GM19372 (cell line): ENCODE results near the gene KRT38.
"Not testable (repeated sequence)": the region's sequence is repeated elsewhere in the genome, so short reads cannot be mapped to it uniquely, and the experiment has no call there.

Experiments
- ATAC-seq: cut with Tn5 transposase; IDR thresholded peaks from one replicate; pipeline ENCODE4 v1.9.1; 2021; ENCODE audit warnings: mild to moderate bottlenecking, low read depth, moderate library complexity; ENCODE audit not compliant: unreplicated experiment

Gene KRT38

DNA sequence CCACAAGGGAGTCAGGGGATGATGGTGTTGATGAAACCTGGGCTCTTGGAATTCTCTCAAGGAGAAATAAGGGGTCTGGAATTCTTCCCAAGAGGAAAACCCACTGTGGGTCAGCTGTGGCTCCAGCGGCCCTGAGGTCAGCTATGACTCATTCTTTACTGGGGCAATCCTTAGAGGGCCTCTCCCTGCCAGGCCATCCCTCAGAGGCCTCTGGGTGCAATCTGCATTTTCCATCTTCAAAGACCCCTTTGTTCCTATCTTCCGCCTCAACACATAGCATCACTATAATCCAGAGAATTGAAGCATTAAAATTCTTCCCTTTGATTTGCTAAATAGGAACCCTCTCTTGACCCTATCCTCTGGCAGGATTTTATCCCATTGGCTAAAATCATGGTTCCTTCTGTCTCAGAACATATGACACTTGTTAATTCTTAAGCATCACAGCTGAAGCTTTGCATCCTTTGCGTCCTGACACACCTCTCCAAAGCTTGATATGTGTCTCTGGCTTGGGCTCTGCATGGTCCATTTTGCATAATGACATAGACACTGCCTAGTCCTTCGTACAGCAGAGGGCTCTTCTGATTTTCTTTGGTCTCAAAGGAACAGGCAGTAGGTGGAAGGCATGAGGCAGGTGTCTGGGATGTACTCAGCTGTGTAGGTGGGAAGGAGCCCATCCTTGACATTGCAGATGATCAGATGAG lies 12.0 kb downstream of the KRT38 start:
- no peak for ATAC-seq

DNA sequence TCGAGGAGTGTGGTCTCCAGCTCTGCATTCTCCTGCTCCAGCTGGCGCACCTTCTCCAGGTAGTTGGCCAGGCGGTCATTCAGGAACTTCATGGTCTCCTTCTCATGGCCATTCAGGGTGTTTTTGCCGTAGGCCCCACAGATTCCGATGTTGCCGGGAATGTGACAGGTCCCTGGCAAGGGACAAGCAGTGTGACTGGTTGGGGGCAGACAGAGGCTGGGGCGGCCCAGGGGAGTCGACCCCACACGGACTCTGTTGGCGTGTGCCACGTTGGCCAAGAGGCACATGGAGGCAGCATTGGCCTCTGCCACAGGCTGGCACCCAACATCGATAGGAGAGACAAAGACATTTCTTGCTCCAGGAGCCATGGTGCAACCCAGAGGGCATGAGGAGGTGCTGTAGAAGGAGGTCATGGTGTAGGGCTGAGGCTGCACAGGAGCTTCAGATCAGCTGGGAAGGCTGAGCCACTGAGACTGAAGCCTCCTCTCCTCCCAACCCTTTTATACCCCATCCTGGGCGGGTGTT lies 16.6 kb downstream of the KRT38 start, which contains the start of gene KRT37:
KRT37 (minus strand) TSS at position 475 of the 525 bp plus-strand sequence; CDS start at position 413, 62 bp downstream.
- ATAC-seq = no peak

- ATAC-seq = not testable (repeated sequence)
Observed at GRCh38 chr17:41422586-41422985, 18.2 kb downstream of the KRT38 start.

DNA sequence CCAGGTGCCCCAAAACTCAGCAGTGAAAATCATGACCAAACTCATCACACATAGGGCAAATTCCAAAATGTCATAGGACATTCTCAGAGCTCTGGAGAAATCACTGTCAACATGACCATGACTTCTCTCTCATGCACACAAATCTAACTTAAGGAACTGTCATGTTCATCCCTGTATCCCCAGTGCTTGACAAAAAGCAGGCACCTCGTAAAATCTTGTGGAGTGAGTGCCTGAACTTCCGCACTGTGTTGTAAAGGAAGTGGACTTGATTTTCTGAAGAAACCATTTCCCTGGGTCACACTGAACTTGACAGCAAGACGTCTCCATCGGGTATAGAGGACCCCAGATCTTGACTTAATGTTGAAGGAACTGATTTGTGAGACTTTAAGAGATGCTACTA lies 19.2 kb downstream of the KRT38 start:
- ATAC-seq = no peak

GRCh38 chr17:41421116-41421515 lies 19.7 kb downstream of the KRT38 start:
- no peak for ATAC-seq

DNA sequence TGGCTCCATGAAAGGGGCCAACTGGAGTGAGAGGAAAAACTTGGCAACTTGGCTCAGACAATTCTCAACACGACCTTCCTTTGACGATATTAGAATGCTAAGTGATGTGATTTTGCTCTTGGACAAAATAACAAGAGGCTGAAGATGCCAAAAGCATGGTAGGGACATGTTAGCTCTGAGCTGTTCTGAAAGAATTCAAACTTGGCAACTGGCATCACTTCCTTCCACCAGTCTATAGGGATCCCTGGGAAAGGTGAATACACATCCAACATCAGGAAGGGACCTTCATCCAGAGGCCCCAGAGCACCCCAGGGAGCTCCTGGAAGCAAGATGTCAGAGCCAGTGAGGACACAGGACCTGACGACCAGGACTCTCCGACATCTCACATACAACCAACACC lies 20.6 kb downstream of the KRT38 start:
- no peak for ATAC-seq

DNA sequence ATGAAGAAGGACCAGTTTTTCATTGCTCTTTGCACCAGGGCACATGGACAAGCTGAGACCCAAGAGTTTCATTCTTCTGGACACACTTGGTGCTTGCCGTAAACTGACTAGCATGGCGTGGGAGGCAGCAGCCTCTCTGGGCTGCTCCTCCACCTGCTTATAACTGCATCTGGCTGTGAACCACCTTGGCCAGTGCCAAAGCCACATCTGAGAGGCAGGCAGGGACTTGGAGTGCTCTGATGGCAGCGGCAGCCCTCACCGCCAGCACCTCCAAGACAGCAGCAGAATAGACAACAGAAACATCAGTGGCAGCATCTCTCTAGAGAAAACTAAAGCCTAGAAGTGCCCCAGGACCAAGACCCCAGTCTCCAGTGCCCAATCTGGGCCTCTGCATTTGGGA lies 21.1 kb downstream of the KRT38 start:
- no peak for ATAC-seq

DNA sequence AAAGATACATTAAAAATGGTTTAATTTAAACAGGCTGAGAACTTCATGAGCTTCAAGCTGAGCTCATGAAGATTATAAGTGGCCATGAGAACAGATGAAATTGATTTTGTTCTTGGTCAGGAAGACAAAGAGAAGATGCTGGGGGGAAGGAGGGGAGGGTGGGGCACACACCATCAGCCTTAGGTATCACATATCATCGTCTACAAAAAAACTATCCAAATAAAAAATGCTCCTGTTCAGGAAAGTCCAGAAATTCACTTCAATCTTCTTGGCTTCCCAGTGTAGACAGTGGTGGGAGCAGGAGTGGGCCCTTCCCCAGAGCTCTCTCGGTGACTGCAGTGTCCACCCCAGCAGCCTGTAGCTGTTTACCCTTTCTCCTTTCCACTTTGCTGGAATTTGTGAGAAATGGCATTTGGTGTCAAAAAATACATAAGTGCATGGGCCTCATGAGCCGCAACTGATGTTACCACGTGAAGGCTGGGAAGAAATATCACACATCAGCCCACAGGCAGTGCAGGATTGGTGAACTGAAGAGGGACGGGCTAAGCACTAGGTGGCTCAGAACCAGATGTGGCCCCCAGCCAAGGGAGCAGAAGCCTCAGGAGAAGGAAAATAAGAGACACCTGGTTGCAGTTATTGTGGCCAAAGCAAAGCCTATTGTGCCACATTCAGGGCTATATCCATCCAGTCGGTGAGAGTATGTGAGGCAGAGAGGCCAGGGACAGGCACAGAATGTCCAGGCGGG lies 22.5 kb downstream of the KRT38 start:
- ATAC-seq = no peak

DNA sequence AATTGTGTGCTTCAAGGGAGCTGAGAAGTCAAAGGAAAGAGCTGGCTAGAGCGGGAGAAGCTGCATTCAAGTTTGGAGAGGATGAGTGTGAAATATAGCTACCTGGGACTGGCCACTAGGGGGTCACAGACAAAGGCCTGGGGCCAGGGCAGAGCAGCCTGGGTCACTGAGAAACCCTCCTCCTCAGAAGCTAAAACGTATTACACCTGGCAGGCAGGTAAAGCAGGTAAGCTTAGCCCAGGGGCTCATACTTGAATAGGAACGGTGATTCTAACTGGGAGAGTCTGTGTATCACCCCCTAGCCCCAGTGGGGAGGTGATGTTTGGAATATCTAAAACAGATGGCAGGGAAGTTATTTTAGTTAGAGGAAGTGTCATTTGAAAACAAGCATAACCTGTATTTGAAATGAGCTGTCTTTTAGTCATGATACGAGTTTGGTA lies 23.2 kb downstream of the KRT38 start:
- ATAC-seq = no peak

GRCh38 chr17:41417127-41417526 lies 23.7 kb downstream of the KRT38 start:
- ATAC-seq = no peak

GRCh38 chr17:41416479-41416878 lies 24.3 kb downstream of the KRT38 start:
- ATAC-seq = no peak

DNA sequence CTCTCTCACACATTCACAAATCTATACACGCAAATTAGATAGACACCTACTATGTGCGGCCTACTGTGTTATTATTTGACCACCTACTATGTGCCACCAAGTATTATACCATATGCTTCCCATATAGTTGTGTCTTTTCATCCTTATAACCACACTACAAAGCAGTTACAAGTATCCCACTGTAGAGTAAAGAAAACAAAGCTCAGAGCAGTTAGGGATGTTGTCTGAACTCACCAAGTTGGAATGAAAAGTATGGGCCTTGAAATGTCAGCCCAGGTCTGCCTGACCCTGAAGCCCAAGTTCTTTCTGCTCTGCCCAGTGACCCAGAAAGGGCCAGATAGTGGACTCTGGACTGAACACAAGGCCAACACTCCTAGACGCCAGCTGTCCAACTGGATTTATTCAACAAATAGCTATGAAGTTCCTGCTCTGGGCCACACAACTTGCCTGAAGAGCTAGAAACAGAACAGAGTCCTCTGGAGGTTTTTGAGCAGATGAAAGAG lies 24.9 kb downstream of the KRT38 start:
- ATAC-seq = no peak

- no peak for ATAC-seq
Observed at GRCh38 chr17:41415411-41415810, 25.4 kb downstream of the KRT38 start.

DNA sequence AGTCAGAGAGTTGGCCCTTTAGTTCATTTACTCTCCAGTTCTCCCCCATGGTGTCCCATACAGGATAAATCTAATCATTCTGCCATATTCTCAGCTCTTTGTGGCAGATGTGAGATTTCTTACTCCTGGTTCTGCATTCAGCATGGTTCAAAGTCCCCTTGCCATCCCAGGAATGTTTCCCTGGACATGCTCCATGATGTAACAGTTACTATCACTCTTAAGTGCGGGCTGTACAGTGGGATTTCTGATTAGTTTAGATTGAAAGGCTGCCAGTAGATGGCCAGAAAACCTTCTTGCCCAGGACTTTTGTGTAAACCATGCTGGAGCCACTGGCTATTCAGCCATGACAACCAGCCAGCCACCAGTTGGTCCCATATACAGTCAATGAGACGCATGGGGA lies 26.8 kb downstream of the KRT38 start:
- ATAC-seq = no peak

GRCh38 chr17:41413353-41413957 lies 27.3 kb downstream of the KRT38 start:
- ATAC-seq = no peak

DNA sequence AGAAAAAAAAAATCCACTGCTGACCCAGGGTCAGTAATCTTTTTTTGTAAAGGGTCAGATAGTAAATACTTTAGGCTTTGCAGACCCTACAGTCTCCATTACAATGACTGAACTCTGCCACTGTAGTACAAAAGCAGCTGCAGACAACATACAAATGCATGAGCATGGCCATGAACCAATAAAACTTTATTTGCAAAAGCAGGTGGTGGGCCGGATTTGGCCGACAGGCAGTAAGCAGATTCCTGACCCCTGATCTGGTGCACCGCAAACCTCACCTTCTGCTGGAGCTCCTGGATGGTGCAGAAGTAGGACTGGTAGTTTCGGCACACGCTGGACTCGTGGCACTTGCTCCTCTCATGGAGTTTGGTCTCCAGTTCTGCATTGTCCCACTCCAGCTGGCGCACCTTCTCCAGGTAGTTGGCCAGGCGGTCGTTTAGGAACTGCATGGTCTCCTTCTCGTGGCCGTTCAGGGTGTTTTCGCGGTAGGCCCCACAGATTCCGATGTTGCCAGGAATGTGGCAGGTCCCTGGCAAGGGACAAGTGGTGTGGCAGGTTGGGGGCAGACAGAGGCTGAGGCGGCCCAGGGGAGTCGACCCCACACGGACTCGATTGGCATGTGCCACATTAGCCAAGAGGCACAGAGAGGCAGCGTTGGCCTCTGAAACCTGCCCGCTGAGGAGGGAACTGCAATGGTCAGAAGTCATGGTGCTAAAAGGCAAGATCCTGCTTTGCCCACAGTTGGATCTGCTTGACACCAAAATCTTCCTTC lies 29.5 kb downstream of the KRT38 start:
- ATAC-seq = no peak

DNA sequence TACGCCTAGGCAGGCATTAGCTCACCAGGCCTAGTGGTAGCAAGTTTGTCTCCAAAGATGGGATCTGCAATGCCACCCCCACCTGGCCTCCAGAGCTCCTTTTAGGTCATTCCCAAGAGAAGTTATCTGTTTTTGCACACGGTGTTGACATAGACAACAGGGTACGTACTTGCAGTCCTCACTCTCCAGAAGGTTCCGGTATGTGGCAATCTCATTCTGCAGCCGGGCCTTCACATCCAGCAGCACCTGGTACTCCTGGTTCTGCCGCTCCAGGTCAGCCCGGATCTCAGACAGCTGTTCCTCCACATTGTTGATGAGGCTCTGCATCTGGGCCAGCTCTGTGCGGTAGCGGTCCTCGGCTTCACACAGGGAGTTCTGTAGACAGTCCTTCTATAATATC lies 33.6 kb downstream of the KRT38 start:
- no peak for ATAC-seq

- ATAC-seq = no peak
Observed at GRCh38 chr17:41406205-41406604, 34.6 kb downstream of the KRT38 start.

- ATAC-seq = no peak
Observed at GRCh38 chr17:41404024-41404671, 36.6 kb downstream of the KRT38 start.
